HFFc6 (cell line): ENCODE results near the gene DCLK2. TPM values are rescaled to one million over a fixed set of nuclear protein-coding genes. Genes with fewer than 3 reads are reported as not detected.
"Not testable (repeated sequence)": the region's sequence is repeated elsewhere in the genome, so short reads cannot be mapped to it uniquely, and the experiment has no call there.

Source experiments
- DNase-seq: peaks from one replicate; pipeline ENCODE4 v3.0.0-alpha.2; 2018
- H3K27ac Mint-ChIP-seq: 2 replicates; pipeline ENCODE4 v1.8.0; 2020; ENCODE audit warnings: mild to moderate bottlenecking, mixed read lengths
- H3K27me3 Mint-ChIP-seq: 2 replicates; pipeline ENCODE4 v1.8.0; 2021; ENCODE audit warnings: mild to moderate bottlenecking, moderate library complexity, mixed read lengths; ENCODE audit not compliant: insufficient read depth
- H3K36me3 Mint-ChIP-seq: 2 replicates; pipeline ENCODE4 v1.8.0; 2021; ENCODE audit warnings: low read depth, mixed read lengths
- H3K4me1 Mint-ChIP-seq: 2 replicates; pipeline ENCODE4 v1.8.0; 2020; ENCODE audit warnings: low read depth, mixed read lengths
- H3K4me3 Mint-ChIP-seq: 2 replicates; pipeline ENCODE4 v1.8.0; 2020; ENCODE audit warnings: mild to moderate bottlenecking, moderate library complexity, mixed read lengths
- H3K9me3 Mint-ChIP-seq: 2 replicates; pipeline ENCODE4 v1.8.0; 2020; ENCODE audit warnings: mild to moderate bottlenecking, mixed read lengths
- total RNA-seq, 6 experiments: library from RNA; stranded (reverse); fragmentation: NEBNext Ultra II Directional; extraction: Animal tissue kit (Norgen Biotek cat#: 25700); gene quantifications; 2 replicates in 1 of 6; 3 replicates in 5 of 6; pipeline ENCODE4 v1.2.3, GENCODE V29; 2021
- TF ChIP-seq, protein P1 (sequence below): fragments of 200-600 bp; sonication (generic); IDR thresholded peaks from 2 replicates; pipeline ENCODE4 v1.5.0; 2021; ENCODE audit warnings: antibody characterized with exemption, mild to moderate bottlenecking

Gene DCLK2
- total RNA-seq, 6 experiments from 2014 or later: 36.7 to 53.7 (median 38.4) TPM

DNA sequence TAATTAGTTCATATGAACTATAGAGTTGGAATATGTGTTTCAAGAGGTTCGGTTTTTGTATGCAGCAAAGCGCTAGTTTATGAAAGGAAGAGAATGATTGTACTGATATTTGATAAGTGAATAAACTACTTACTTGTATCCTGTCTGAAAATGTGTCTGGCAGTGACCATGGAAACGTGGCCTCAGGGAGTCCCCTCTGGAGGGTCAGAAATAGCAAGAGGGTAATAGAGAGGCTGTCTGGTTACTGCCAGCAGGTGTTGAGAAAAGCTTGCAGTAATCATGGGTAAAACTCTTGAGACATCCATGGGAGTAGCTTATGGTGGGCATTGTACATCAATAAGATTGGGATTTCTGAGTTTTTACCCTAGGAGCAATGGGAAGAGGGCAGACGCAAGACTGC is 77.1 kb downstream of the DCLK2 start:
- H3K4me3 Mint-ChIP-seq: peak overlapping the region; percentile 34
- no peaks in the 10 kb centered on the region; the same call in 1 of the 2 replicates for H3K9me3 Mint-ChIP-seq
- H3K27ac Mint-ChIP-seq: peak overlapping the region; percentile 36
- peaks cover 27% of the 10 kb centered on the region for H3K27me3 Mint-ChIP-seq
- H3K36me3 Mint-ChIP-seq: peaks cover 58% of the 10 kb centered on the region
- H3K4me1 Mint-ChIP-seq: peaks cover 69% of the 10 kb centered on the region
- TF ChIP-seq, protein P1, sequence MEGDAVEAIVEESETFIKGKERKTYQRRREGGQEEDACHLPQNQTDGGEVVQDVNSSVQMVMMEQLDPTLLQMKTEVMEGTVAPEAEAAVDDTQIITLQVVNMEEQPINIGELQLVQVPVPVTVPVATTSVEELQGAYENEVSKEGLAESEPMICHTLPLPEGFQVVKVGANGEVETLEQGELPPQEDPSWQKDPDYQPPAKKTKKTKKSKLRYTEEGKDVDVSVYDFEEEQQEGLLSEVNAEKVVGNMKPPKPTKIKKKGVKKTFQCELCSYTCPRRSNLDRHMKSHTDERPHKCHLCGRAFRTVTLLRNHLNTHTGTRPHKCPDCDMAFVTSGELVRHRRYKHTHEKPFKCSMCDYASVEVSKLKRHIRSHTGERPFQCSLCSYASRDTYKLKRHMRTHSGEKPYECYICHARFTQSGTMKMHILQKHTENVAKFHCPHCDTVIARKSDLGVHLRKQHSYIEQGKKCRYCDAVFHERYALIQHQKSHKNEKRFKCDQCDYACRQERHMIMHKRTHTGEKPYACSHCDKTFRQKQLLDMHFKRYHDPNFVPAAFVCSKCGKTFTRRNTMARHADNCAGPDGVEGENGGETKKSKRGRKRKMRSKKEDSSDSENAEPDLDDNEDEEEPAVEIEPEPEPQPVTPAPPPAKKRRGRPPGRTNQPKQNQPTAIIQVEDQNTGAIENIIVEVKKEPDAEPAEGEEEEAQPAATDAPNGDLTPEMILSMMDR: no peak
- DNase-seq: no peak

DNA sequence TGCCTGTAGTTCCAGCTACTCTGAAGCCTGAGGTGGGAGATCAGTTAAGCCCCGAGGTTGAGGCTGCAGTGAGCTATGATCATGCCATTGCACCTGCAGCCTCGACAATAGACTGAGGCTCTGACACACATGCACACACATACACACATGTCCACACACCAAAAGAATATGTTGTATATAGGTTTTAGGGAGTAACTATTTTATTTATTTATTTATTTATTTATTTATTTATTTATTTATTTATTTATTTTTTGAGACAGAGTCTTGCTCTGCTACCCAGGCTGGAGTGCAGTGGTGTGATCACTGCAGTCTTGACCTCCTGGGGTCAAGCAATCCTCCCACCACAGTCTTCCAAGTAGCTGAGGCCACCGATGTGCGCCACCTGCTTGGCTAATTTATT is 78.3 kb downstream of the DCLK2 start:
- peaks cover 64% of the 10 kb centered on the region for H3K36me3 Mint-ChIP-seq
- peaks cover 74% of the 10 kb centered on the region for H3K4me1 Mint-ChIP-seq
- H3K9me3 Mint-ChIP-seq: no peaks in the 10 kb centered on the region; the same call in 1 of the 2 replicates
- TF ChIP-seq, protein P1: no peak
- H3K27me3 Mint-ChIP-seq: peaks cover 27% of the 10 kb centered on the region
- no peak for DNase-seq
- H3K4me3 Mint-ChIP-seq: no peak overlapping the region
- no peak overlapping the region for H3K27ac Mint-ChIP-seq

DNA sequence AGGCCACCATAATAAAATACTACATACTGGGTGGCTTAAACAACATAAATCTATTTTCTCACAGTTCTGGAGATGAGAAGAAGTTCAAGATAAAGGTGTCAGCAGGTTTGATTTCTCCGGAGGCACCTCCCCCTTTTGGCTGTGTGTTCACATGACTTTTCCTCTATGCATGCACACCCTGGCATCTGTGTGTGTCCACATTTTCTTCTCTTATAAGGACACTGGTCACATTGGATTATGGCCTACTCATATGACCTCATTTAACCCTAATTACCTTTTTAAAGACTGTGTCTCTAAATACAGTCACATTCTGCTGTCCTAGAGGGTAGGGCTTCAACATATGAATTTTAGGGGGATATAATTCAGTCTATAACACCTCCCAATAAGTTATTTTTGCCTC is 79.8 kb downstream of the DCLK2 start:
- Mint-ChIP-seq H3K4me1 (peaks cover 70% of the 10 kb centered on the region), H3K27me3 (peaks cover 26% of the 10 kb centered on the region)
- TF ChIP-seq, protein P1: no peak

DNA sequence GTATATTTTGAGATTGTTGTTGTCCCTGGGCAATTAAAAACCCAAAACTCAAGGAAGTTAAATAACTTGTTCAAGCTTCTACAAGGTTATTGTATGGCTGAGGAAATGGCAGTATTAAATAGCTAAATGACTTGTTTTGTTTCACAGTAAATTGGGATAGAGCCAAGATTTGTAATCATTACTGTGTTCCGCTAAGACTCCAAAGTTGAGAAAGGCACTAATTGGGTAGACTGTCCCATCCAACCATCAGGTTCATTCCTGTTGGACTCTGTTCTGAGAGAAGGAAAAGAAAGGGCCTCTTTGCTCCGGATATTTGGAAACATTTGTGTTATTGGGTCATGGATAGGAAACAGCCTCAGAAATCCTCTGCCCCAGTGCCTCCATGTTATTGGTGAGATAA is 82.2 kb downstream of the DCLK2 start:
- no peaks in the 10 kb centered on the region; the same call in 1 of the 2 replicates for H3K9me3 Mint-ChIP-seq
- H3K27ac Mint-ChIP-seq: peak overlapping the region; percentile 45
- peaks cover 72% of the 10 kb centered on the region for H3K36me3 Mint-ChIP-seq
- H3K27me3 Mint-ChIP-seq: peaks cover 20% of the 10 kb centered on the region
- TF ChIP-seq, protein P1: no peak
- DNase-seq: no peak
- H3K4me1 Mint-ChIP-seq: peaks cover 75% of the 10 kb centered on the region
- H3K4me3 Mint-ChIP-seq: peak overlapping the region; percentile 17; the same call in 1 of the 2 replicates

More for the DNA sequence above, 79.8 kb downstream of the DCLK2 start:
- Mint-ChIP-seq H3K36me3 (peaks cover 67% of the 10 kb centered on the region), H3K4me3 (no peak overlapping the region), H3K27ac (peak overlapping the region; percentile 11; the same call in 1 of the 2 replicates), H3K9me3 (no peaks in the 10 kb centered on the region; the same call in 1 of the 2 replicates)
- no peak for DNase-seq

DNA sequence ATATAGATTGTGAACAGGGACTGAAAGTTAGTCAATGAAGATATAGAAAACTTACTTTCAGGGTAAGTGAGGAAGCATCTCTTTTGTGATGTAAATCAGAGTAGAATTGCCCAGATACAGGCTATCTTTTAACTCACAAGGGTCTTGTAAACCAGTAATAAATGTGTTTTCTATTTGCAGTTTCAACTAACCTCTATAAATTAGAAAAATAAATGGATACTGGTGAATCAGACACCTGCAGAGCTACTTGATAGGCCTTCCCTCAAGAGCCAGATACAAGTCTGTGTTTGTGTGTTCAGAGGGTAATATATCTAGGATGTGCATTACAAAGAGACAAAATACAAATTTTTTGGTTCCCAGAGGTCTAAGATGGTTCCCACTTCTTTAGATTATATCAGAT is 82.9 kb downstream of the DCLK2 start:
- Mint-ChIP-seq H3K9me3 (no peaks in the 10 kb centered on the region; the same call in 1 of the 2 replicates), H3K4me1 (peaks cover 75% of the 10 kb centered on the region), H3K4me3 (no peak overlapping the region), H3K27me3 (peaks cover 14% of the 10 kb centered on the region), H3K27ac (peak overlapping the region; percentile 11; the same call in 1 of the 2 replicates), H3K36me3 (peaks cover 72% of the 10 kb centered on the region)
- TF ChIP-seq, protein P1: no peak
- no peak for DNase-seq

DNA sequence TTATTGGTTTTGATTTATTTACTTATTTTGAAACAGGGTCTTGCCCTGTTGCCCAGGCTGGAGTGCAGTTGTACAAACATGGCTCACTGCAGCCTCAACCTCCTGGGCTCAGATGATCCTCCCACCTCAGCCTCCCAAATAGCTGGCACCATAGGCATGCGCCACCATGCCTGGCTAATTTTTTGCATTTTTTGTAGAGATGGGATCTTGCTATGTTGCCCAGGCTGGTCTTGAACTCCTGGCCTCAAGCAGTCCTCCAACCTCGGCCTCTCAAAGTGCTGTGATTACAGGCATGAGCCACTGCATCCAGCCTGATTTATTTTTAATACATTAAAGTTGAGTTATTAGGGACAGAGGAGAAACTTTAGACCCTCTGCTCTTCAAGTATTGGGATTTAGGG is 83.8 kb downstream of the DCLK2 start:
- H3K4me3 Mint-ChIP-seq, DNase-seq, H3K9me3 Mint-ChIP-seq: not testable (repeated sequence)
- peak overlapping the region; percentile 16; the same call in 1 of the 2 replicates for H3K27ac Mint-ChIP-seq
- peaks cover 82% of the 10 kb centered on the region for H3K4me1 Mint-ChIP-seq
- H3K27me3 Mint-ChIP-seq: peaks cover 14% of the 10 kb centered on the region
- H3K36me3 Mint-ChIP-seq: peaks cover 76% of the 10 kb centered on the region
